Panc1 (cell line): ENCODE data around the gene LRP2. TPM values are rescaled to one million over a fixed set of nuclear protein-coding genes. Genes with fewer than 3 reads are reported as not detected.

Experiments
- ATAC-seq: fragments of 200-7000 bp; cut with Tn5 transposase; 2 replicates; pipeline ENCODE4 v1.9.1; 2020; ENCODE audit warnings: mild to moderate bottlenecking, moderate library complexity
- BruUV-seq: library from RNA; stranded (reverse); fragments of 400-500 nt; replicated peaks from 2 replicates; lab custom pipeline; 2021; lab: Mats Ljungman, UMichigan
- CTCF ChIA-PET: fragments of 300-600 bp; sonication (Branson Sonifier 250); formaldehyde crosslinking; loops from one replicate; lab custom pipeline; 2022; ENCODE audit warnings: antibody characterized with exemption; lab: Charles Lee
- POLR2A ChIA-PET: fragments of 300-600 bp; sonication (Branson Sonifier 250); formaldehyde crosslinking; loops from one replicate; lab custom pipeline; 2022; ENCODE audit warnings: antibody characterized with exemption; lab: Charles Lee
- DNase-seq: peaks from one replicate; pipeline ENCODE4 v3.0.0-alpha.2; 2010; ENCODE audit warnings: low read depth, low spot score
- H3K27ac ChIP-seq: 2 replicates; pipeline ENCODE4 v1.5.1; 2011; ENCODE audit warnings: mild to moderate bottlenecking, low read length, inconsistent platforms
- H3K27me3 ChIP-seq: fragments of 200-500 bp; sonication (Bioruptor generic); 2 replicates; pipeline ENCODE4 v1.6.0; 2014; ENCODE audit warnings: low read length, inconsistent platforms; ENCODE audit not compliant: control insufficient read depth, insufficient read depth
- H3K36me3 ChIP-seq: fragments of 200-500 bp; sonication (Bioruptor generic); 2 replicates; pipeline ENCODE4 v1.5.1; 2014; ENCODE audit warnings: inconsistent platforms, mild to moderate bottlenecking, low read length, moderate library complexity; ENCODE audit not compliant: control insufficient read depth, insufficient read depth
- H3K4me1 ChIP-seq: 2 replicates; pipeline ENCODE4 v1.5.1; 2011; ENCODE audit warnings: inconsistent platforms, mild to moderate bottlenecking, low read length, moderate library complexity; ENCODE audit not compliant: control insufficient read depth, insufficient read depth
- H3K4me3 ChIP-seq, 2 experiments: 2 replicates each; pipeline ENCODE4 v1.5.1; 2011 to 2012; ENCODE audit warnings: low read depth in 2 of 2, low read length in 2 of 2, mild to moderate bottlenecking in 2 of 2, inconsistent platforms in 1 of 2, moderate library complexity in 1 of 2
- H3K9me3 ChIP-seq: fragments of 200-500 bp; sonication (Bioruptor generic); 2 replicates; pipeline ENCODE4 v1.5.1; 2014; ENCODE audit warnings: low read depth, mild to moderate bottlenecking, inconsistent platforms, low read length, moderate library complexity; ENCODE audit not compliant: control insufficient read depth, insufficient read depth
- CTCF ChIP-seq: fragments of 450-650 bp; IDR thresholded peaks from 2 replicates; pipeline ENCODE4 v1.5.1; 2017; ENCODE audit warnings: mild to moderate bottlenecking
- POLR2AphosphoS5 ChIP-seq: IDR thresholded peaks from 2 replicates; pipeline ENCODE4 v1.6.1; 2012; ENCODE audit warnings: mild to moderate bottlenecking, low read depth, low read length, moderate library complexity
- SIN3A ChIP-seq: IDR thresholded peaks from 2 replicates; pipeline ENCODE4 v1.6.1; 2012; ENCODE audit warnings: low read depth, mild to moderate bottlenecking, low read length, moderate library complexity, borderline replicate concordance; ENCODE audit not compliant: insufficient read depth
- TCF7L2 ChIP-seq: IDR thresholded peaks from 2 replicates; pipeline ENCODE4 v1.6.1; 2011; ENCODE audit warnings: mild to moderate bottlenecking, low read depth, low read length, inconsistent platforms
- in situ Hi-C: cut with HindIII; loops from 2 replicates; pipeline ENCODE4 v1.10.0; 2016; ENCODE audit warnings: low sequenced_read_pairs, low pct_unique_long_range_greater_than_20kb
- intact Hi-C: fragments of 100-400 bp; cut with micrococcal nuclease; formaldehyde crosslinking; loops from one replicate; pipeline ENCODE4 v1.10.0; 2022; ENCODE audit not compliant: unreplicated experiment
- total RNA-seq: library from RNA; stranded (reverse); gene quantifications from one replicate; pipeline ENCODE4 v1.2.1, GENCODE V29; 2021; ENCODE audit not compliant: unreplicated experiment
- TF ChIP-seq, protein P1 (sequence below), 2 experiments: IDR thresholded peaks; 2 replicates each; pipeline ENCODE4 v1.6.1; 2011 to 2012; ENCODE audit warnings: low read depth in 2 of 2, control low read depth in 1 of 2, low read length in 1 of 2, mild to moderate bottlenecking in 1 of 2, moderate library complexity in 1 of 2; ENCODE audit not compliant: insufficient read depth in 1 of 2

LRP2 gene
- total RNA-seq, 1 experiment from 2014 or later, result 0.10 TPM

DNA sequence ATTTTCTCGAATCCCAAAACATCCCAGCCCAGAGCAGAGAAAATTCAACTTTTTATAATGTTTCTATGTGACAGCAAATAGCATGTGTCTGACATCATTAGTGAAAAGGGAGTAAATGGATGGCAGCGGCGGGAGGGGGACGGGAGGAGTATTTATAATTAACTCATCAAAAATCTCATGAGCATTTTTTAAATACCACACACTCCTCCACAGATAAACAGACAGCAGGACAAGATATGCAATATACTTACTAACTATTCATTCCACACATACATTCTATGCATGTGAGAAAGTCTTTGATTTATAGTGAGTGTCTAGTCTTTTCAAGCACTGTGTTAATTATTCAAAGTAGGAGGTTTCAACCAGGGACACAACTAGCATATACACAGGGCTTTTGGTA lies 107.6 kb downstream of the LRP2 start:
- no peak for DNase-seq
- no peaks in the 10 kb centered on the region for H3K36me3 ChIP-seq
- no peaks in the 10 kb centered on the region for H3K4me1 ChIP-seq
- no peak for TF ChIP-seq SIN3A
- TF ChIP-seq, protein P1, sequence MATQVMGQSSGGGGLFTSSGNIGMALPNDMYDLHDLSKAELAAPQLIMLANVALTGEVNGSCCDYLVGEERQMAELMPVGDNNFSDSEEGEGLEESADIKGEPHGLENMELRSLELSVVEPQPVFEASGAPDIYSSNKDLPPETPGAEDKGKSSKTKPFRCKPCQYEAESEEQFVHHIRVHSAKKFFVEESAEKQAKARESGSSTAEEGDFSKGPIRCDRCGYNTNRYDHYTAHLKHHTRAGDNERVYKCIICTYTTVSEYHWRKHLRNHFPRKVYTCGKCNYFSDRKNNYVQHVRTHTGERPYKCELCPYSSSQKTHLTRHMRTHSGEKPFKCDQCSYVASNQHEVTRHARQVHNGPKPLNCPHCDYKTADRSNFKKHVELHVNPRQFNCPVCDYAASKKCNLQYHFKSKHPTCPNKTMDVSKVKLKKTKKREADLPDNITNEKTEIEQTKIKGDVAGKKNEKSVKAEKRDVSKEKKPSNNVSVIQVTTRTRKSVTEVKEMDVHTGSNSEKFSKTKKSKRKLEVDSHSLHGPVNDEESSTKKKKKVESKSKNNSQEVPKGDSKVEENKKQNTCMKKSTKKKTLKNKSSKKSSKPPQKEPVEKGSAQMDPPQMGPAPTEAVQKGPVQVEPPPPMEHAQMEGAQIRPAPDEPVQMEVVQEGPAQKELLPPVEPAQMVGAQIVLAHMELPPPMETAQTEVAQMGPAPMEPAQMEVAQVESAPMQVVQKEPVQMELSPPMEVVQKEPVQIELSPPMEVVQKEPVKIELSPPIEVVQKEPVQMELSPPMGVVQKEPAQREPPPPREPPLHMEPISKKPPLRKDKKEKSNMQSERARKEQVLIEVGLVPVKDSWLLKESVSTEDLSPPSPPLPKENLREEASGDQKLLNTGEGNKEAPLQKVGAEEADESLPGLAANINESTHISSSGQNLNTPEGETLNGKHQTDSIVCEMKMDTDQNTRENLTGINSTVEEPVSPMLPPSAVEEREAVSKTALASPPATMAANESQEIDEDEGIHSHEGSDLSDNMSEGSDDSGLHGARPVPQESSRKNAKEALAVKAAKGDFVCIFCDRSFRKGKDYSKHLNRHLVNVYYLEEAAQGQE (IDR thresholded peaks at IDR 0.05; ENCODE audit: insufficient read depth in 1 of 2, low read depth in 2 of 2, low read length in 1 of 2), result no peak
- TF ChIP-seq POLR2AphosphoS5, result no peak
- no peak for TF ChIP-seq TCF7L2
- no peak for TF ChIP-seq CTCF
- no TSS peak for BruUV-seq
- H3K27me3 ChIP-seq, result peaks cover 21% of the 10 kb centered on the region
- no peak for ATAC-seq
- in situ Hi-C loops, result no loop called here
- H3K27ac ChIP-seq, result no peak overlapping the region
- intact Hi-C loops, result no loop called here
- no peaks in the 10 kb centered on the region for H3K9me3 ChIP-seq
- ChIA-PET CTCF (no interaction called here), POLR2A (no interaction called here)
- H3K4me3 ChIP-seq, result no peak overlapping the region

- H3K27me3 ChIP-seq, result no peaks in the 10 kb centered on the region; the same call in 1 of the 2 replicates
- H3K9me3 ChIP-seq, result no peaks in the 10 kb centered on the region
- no peaks in the 10 kb centered on the region for H3K4me1 ChIP-seq
- H3K36me3 ChIP-seq, result no peaks in the 10 kb centered on the region
- ChIA-PET CTCF (no interaction called here), POLR2A (no interaction called here)
- no peak overlapping the region for H3K4me3 ChIP-seq
- intact Hi-C loops (no loop called here), in situ Hi-C loops (no loop called here)
- no TSS peak for BruUV-seq
- ATAC-seq, result no peak
- no peak overlapping the region for H3K27ac ChIP-seq
- no peak for TF ChIP-seq CTCF
- TF ChIP-seq, protein P1 (IDR thresholded peaks at IDR 0.05; ENCODE audit: insufficient read depth in 1 of 2, low read depth in 2 of 2, low read length in 1 of 2), result no peak
- TF ChIP-seq TCF7L2, result no peak
- TF ChIP-seq POLR2AphosphoS5, result no peak
- TF ChIP-seq SIN3A, result no peak
- DNase-seq, result no peak
Observed at GRCh38 chr2:169247211-169247610, 115.1 kb downstream of the LRP2 start.
